ENCODE results near the gene RACGAP1. TPM values are rescaled to one million over a fixed set of nuclear protein-coding genes. Genes with fewer than 3 reads are reported as not detected.

The RACGAP1 gene
- total and polyA plus RNA-seq, 12 donors, result 1.0 to 17.8 (median 3.9) TPM

DNA sequence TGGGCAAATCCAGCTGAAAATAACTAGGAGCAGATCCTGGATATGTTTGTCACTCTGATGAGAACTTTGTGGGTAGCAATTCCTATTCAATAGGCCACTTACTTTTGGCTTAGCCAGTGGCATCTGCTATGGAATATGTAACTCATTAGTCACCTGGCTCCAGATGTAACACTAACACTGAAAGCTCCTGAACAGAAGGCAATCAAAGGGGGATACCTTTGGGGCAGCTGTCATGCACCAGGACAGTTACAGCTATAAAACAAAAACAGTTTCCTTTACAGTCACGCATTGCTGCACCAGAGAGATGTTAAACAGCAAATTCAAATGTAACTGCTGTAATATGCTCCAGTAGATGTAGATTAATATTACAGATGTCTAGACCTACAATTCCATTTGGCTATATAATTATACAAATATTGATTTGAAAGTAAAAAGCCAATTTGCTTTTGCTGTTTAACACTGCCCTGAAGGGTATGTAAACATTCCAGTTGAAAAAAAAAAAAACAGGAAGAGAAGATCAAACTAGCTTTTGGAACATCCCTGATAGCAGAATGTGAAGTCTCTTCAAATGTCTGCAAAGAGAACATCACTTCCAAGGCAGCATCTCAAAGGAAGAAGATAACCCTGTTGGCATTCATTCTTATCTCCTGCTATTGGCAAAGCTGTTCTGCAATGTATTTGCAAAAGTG lies 18.4 kb downstream of the RACGAP1 start:
- H3K4me1 ChIP-seq, result peaks cover 0 to 18% (median 0%) of the 10 kb centered on the region in 9 donors
- H3K27me3 ChIP-seq, result no peaks in the 10 kb centered on the region
- intact Hi-C loops (cut with DNase I), result no loop called here
- TF ChIP-seq, protein P1, sequence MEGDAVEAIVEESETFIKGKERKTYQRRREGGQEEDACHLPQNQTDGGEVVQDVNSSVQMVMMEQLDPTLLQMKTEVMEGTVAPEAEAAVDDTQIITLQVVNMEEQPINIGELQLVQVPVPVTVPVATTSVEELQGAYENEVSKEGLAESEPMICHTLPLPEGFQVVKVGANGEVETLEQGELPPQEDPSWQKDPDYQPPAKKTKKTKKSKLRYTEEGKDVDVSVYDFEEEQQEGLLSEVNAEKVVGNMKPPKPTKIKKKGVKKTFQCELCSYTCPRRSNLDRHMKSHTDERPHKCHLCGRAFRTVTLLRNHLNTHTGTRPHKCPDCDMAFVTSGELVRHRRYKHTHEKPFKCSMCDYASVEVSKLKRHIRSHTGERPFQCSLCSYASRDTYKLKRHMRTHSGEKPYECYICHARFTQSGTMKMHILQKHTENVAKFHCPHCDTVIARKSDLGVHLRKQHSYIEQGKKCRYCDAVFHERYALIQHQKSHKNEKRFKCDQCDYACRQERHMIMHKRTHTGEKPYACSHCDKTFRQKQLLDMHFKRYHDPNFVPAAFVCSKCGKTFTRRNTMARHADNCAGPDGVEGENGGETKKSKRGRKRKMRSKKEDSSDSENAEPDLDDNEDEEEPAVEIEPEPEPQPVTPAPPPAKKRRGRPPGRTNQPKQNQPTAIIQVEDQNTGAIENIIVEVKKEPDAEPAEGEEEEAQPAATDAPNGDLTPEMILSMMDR (IDR thresholded peaks at IDR 0.05), result no peak
- ATAC-seq (no peak), DNase-seq (no peak)
- H3K36me3 ChIP-seq, result peaks cover 0 to 51% (median 0%) of the 10 kb centered on the region in 9 donors
- WGBS, 2 donors, result 93 to 100% methylated on average over 1 of the region's 1 CpG
- H3K27ac ChIP-seq, result no peak overlapping the region
- no peak overlapping the region for H3K4me3 ChIP-seq
- no peaks in the 10 kb centered on the region for H3K9me3 ChIP-seq

DNA sequence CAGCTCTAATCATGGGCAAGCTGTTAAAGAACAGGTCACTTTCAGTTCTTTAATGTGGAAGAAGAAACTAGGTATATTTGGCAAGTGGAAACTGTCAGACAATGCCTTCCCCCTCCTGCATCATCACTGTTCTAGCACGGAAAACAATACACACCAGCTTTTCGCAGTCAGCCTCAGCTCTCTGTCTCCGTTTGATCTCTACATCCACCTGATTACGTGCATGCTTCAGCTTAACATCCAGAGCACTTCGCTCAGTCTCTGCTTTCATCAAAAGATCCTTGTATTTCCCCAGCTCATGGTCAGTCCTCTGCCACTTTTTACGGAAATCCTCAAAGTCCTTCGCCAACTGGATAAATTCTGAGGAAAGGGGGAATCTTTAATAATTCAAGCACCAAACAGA lies 19.0 kb downstream of the RACGAP1 start:
- Histone ChIP-seq H3K27me3 (no peaks in the 10 kb centered on the region), H3K36me3 (peaks cover 0 to 57% (median 0%) of the 10 kb centered on the region in 9 donors), H3K9me3 (no peaks in the 10 kb centered on the region), H3K4me3 (no peak overlapping the region), H3K27ac (no peak overlapping the region), H3K4me1 (peaks cover 0 to 18% (median 0%) of the 10 kb centered on the region in 9 donors)
- WGBS, 2 donors, result 97 to 98% methylated on average over 7 of the region's 7 CpGs
- DNase-seq (no peak), ATAC-seq (no peak)
- intact Hi-C loops (cut with DNase I), result no loop called here
- TF ChIP-seq, protein P1 (IDR thresholded peaks at IDR 0.05), result no peak

DNA sequence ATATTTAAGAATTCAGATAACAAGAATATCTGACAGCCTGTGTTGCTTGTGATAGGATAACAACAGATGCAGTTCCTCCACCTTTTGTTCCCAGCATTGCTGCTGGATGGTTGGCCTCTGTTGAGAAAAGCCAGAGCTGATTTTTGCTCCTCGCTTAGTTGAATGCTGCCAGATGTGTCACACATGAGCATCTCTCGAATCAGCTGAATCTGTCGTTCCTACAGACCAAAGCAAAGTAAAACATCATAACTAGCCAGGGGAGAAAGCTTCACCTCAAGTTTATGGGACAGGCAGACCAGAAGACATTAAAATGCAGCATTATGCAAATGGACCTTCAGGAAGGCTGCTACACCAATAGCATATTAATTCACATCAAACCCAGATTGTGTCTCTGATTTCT lies 20.1 kb downstream of the RACGAP1 start:
- Histone ChIP-seq H3K9me3 (no peaks in the 10 kb centered on the region), H3K4me3 (no peak overlapping the region), H3K36me3 (peaks cover 0 to 66% (median 0%) of the 10 kb centered on the region in 9 donors), H3K27me3 (no peaks in the 10 kb centered on the region), H3K27ac (no peak overlapping the region), H3K4me1 (peaks cover 0 to 18% (median 0%) of the 10 kb centered on the region in 9 donors)
- TF ChIP-seq, protein P1 (IDR thresholded peaks at IDR 0.05), result no peak
- intact Hi-C loops (cut with DNase I), result no loop called here
- 42 to 57% methylated on average over 3 of the region's 3 CpGs for WGBS, 2 donors
- DNase-seq (no peak), ATAC-seq (no peak)

- intact Hi-C loops (cut with DNase I), result no loop called here
- peak in 1 of 8 donors; percentile 58 for ATAC-seq
- Histone ChIP-seq H3K27me3 (no peaks in the 10 kb centered on the region), H3K9me3 (no peaks in the 10 kb centered on the region), H3K36me3 (peaks cover 0 to 68% (median 0%) of the 10 kb centered on the region in 9 donors), H3K27ac (no peak overlapping the region), H3K4me1 (peaks cover 0 to 18% (median 0%) of the 10 kb centered on the region in 9 donors), H3K4me3 (no peak overlapping the region)
- TF ChIP-seq, protein P1 (IDR thresholded peaks at IDR 0.05), result no peak
- DNase-seq, result no peak
Measured at GRCh38 chr12:50004696-50005095, 20.6 kb downstream of the RACGAP1 start.
